Measurements from ENCODE around the gene UFM1.

UFM1 gene

DNA sequence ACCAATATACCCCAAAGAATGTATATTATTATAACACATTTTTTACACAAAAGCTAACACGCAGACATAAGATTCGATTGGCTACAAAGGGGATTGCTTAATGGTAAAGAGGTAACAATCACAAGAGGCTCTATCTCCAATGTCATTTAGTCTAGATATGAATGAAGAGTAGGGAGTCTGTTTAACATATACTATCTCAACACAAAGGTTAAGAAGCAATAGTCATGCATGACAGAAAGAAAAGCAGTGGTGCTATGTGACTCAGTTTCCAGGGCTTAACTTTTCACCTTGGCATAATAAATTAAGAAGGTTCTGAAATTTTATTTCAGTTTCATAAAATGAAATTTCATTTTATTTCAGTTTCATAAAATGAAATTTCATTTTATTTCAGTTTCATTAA lies 33.3 kb downstream of the UFM1 start:
- DNase-seq (ENCODE audit: low read depth): no peak
- no peak overlapping the region for H3K4me3 ChIP-seq (ENCODE audit: low read depth, low read length)
- TF ChIP-seq, protein P1, sequence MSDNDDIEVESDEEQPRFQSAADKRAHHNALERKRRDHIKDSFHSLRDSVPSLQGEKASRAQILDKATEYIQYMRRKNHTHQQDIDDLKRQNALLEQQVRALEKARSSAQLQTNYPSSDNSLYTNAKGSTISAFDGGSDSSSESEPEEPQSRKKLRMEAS (IDR thresholded peaks at IDR 0.05; ENCODE audit: low read depth, low read length): no peak
- TF ChIP-seq POLR2A (IDR thresholded peaks at IDR 0.05; ENCODE audit: extremely low read depth, insufficient read length) (no peak), MYC (IDR thresholded peaks at IDR 0.05; ENCODE audit: low read depth, low read length) (no peak)
- TF ChIP-seq, protein P2, sequence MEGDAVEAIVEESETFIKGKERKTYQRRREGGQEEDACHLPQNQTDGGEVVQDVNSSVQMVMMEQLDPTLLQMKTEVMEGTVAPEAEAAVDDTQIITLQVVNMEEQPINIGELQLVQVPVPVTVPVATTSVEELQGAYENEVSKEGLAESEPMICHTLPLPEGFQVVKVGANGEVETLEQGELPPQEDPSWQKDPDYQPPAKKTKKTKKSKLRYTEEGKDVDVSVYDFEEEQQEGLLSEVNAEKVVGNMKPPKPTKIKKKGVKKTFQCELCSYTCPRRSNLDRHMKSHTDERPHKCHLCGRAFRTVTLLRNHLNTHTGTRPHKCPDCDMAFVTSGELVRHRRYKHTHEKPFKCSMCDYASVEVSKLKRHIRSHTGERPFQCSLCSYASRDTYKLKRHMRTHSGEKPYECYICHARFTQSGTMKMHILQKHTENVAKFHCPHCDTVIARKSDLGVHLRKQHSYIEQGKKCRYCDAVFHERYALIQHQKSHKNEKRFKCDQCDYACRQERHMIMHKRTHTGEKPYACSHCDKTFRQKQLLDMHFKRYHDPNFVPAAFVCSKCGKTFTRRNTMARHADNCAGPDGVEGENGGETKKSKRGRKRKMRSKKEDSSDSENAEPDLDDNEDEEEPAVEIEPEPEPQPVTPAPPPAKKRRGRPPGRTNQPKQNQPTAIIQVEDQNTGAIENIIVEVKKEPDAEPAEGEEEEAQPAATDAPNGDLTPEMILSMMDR (IDR thresholded peaks at IDR 0.05; ENCODE audit: low read depth, low read length): no peak

DNA sequence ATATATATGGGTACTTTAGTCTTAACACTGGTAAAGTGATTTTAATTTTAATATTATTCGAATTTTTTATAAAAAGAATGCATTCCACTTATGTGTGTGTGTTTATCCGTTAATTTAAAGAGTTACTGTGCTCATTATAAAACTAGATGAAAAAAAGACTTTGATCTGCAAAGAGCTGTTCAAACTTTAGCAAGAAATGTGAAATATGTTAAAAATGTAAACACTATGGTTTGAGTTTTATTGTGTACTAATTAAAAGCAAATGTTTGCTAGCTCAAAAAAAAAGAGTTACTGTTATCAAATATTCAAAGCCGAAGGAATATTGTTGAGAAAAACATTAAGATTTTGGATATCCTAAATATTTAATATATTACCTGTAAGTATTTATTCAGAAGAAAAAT lies 34.5 kb downstream of the UFM1 start:
- DNase-seq (ENCODE audit: low read depth): no peak
- TF ChIP-seq POLR2A (IDR thresholded peaks at IDR 0.05; ENCODE audit: extremely low read depth, insufficient read length): no peak
- TF ChIP-seq MYC (IDR thresholded peaks at IDR 0.05; ENCODE audit: low read depth, low read length): no peak
- TF ChIP-seq, protein P2 (IDR thresholded peaks at IDR 0.05; ENCODE audit: low read depth, low read length): no peak
- TF ChIP-seq, protein P1 (IDR thresholded peaks at IDR 0.05; ENCODE audit: low read depth, low read length): no peak
- H3K4me3 ChIP-seq (ENCODE audit: low read depth, low read length): no peak overlapping the region

DNA sequence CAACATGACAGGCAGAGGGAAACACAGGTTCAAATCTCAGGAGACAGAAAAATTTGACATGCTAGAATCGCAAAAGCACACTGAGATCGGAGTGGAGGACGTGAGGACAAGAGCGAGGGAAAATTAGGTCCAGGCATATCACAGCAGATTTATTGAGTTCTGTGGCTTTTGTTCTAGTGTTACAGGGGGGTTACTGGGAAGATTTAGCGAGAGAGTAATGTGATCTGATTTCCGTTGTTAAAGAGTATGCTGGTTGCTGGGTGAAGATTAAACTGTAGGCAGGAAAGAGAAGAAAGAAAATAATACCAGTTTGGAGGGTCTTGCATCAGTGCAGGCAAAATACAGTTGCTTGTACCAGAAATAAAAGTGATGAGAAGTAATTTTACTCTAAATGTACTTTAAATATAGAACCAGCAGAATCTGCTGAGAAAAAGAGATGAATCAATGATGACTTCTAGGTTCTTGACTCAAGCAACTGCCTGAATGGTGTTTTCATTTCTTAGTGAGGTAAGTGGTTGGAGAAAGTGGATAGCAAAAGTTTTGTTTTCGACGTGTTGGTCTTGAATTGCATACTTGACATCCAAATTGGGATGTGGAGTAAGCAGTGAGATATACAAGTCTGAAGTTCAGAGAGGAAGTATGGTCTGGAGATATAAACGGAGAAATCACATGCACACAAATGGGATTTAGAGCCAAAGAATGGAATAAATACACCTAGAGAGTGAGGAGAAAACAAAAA lies 35.7 kb downstream of the UFM1 start:
- no peak for DNase-seq (ENCODE audit: low read depth)
- TF ChIP-seq, protein P2 (IDR thresholded peaks at IDR 0.05; ENCODE audit: low read depth, low read length): no peak
- TF ChIP-seq POLR2A (IDR thresholded peaks at IDR 0.05; ENCODE audit: extremely low read depth, insufficient read length) (no peak), MYC (IDR thresholded peaks at IDR 0.05; ENCODE audit: low read depth, low read length) (no peak)
- TF ChIP-seq, protein P1 (IDR thresholded peaks at IDR 0.05; ENCODE audit: low read depth, low read length): no peak
- no peak overlapping the region for H3K4me3 ChIP-seq (ENCODE audit: low read depth, low read length)

DNA sequence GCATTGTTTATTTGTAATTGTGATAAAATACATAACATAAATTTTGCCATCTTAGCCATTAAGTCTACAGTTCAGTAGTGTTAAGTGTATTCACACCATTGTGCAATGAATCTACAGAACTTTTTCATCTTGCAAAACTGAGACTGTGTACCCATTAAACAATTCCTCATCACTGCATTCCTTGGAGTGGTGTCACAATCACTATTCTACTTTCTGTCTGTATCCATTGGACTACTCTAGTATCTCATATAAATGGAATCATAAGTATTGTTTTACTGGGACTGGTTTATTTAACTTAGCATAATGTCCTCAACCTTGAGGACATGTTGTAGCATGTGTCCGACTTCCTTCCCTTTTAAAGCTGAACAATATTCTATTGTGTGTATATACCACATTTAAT lies 36.8 kb downstream of the UFM1 start:
- TF ChIP-seq, protein P2 (IDR thresholded peaks at IDR 0.05; ENCODE audit: low read depth, low read length): no peak
- TF ChIP-seq, protein P1 (IDR thresholded peaks at IDR 0.05; ENCODE audit: low read depth, low read length): no peak
- no peak for TF ChIP-seq MYC (IDR thresholded peaks at IDR 0.05; ENCODE audit: low read depth, low read length)
- TF ChIP-seq POLR2A (IDR thresholded peaks at IDR 0.05; ENCODE audit: extremely low read depth, insufficient read length): no peak
- H3K4me3 ChIP-seq (ENCODE audit: low read depth, low read length): no peak overlapping the region
- no peak for DNase-seq (ENCODE audit: low read depth)

DNA sequence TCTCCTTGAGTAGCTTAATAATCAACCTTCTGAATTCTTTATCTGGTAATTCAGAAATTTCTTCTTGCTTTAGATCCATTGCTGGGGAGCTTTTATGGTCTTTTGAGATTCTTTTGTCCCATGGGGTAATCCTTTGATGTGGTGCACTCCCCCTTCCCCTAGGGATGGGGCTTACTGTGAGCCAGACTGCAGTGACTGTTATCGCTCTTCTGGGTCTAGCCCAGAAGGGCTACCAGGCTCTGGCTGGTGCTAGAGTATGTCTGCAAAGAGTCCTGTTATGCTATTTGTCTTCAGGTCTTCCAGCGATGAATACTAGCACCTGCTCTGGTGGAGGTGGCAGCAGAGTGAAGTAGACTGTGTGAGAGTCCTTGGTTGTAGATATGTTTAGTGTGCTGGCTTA lies 41.7 kb downstream of the UFM1 start:
- TF ChIP-seq POLR2A (IDR thresholded peaks at IDR 0.05; ENCODE audit: extremely low read depth, insufficient read length): no peak
- TF ChIP-seq, protein P2 (IDR thresholded peaks at IDR 0.05; ENCODE audit: low read depth, low read length): no peak
- no peak for TF ChIP-seq MYC (IDR thresholded peaks at IDR 0.05; ENCODE audit: low read depth, low read length)
- TF ChIP-seq, protein P1 (IDR thresholded peaks at IDR 0.05; ENCODE audit: low read depth, low read length): no peak
- no peak overlapping the region for H3K4me3 ChIP-seq (ENCODE audit: low read depth, low read length)

More for the DNA sequence above, 41.7 kb downstream of the UFM1 start:
- no peak for DNase-seq (ENCODE audit: low read depth)

Data from NB4 (cell line).